DMS79 (cell line): Measurements from ENCODE around the gene DOK1.

Experiments
- DNase-seq: peaks from one replicate; lab custom pipeline; 2025; lab: John Stamatoyannopoulos, UW

DOK1 gene

GRCh38 chr2:74553892-74554819 lies at the start of gene DOK1, which contains the start of gene LOXL3:
TSS of gene DOK1 (plus strand) at chr2:74554720. CDS start at chr2:74554755, 35 bp downstream.
TSS of gene LOXL3 (minus strand) at chr2:74553942. CDS start at chr2:74552634, 1,308 bp downstream.
- DNase-seq, result peak; percentile 52

GRCh38 chr2:74505448-74506246 lies 48.9 kb upstream of the DOK1 start:
- DNase-seq, result no peak

- peak; percentile 98 for DNase-seq
Observed at GRCh38 chr2:74507145-74507925, 47.2 kb upstream of the DOK1 start, which contains the start of gene PCGF1. TSS of gene PCGF1 (minus strand) at chr2:74507695. CDS start at chr2:74507668, 27 bp downstream.

- DNase-seq, result no peak
Observed at GRCh38 chr2:74507926-74508520, 46.5 kb upstream of the DOK1 start.

GRCh38 chr2:74510272-74510671 lies 44.2 kb upstream of the DOK1 start:
- no peak for DNase-seq

- DNase-seq, result no peak
Observed at GRCh38 chr2:74511104-74511989, 43.2 kb upstream of the DOK1 start.

GRCh38 chr2:74512744-74513604 lies 41.5 kb upstream of the DOK1 start:
- no peak for DNase-seq

GRCh38 chr2:74513605-74514367 lies 40.7 kb upstream of the DOK1 start:
- no peak for DNase-seq

GRCh38 chr2:74514368-74515270 lies 39.9 kb upstream of the DOK1 start, which contains the start of gene TLX2:
TSS of gene TLX2 (plus strand) at chr2:74514450. CDS start at chr2:74514807, 357 bp downstream.
- no peak for DNase-seq

GRCh38 chr2:74515271-74515980 lies 39.1 kb upstream of the DOK1 start:
- DNase-seq, result no peak

- no peak for DNase-seq
Observed at GRCh38 chr2:74515981-74516633, 38.4 kb upstream of the DOK1 start.

- no peak for DNase-seq
Observed at GRCh38 chr2:74516650-74517049, 37.9 kb upstream of the DOK1 start.

- no peak for DNase-seq
Observed at GRCh38 chr2:74522516-74522915, 32.0 kb upstream of the DOK1 start.

- no peak for DNase-seq
Observed at GRCh38 chr2:74524005-74524404, 30.5 kb upstream of the DOK1 start.

GRCh38 chr2:74524955-74525716 lies 29.4 kb upstream of the DOK1 start:
- DNase-seq, result no peak
